Tibial artery (tissue), 4 donors: ENCODE measurements around the gene APLNR.

Experiments
- DNase-seq, 2 donors: peaks; one replicate each; pipeline ENCODE4 v3.0.0-alpha.2; 2019
- H3K27ac ChIP-seq, 2 donors: fragments of 200-600 bp; sonication (generic) in 1 of 2; 1 replicate in 1 of 2; 2 replicates in 1 of 2; pipeline ENCODE4 v1.5.1; 2018 to 2019; ENCODE audit warnings: mild to moderate bottlenecking in 1 of 2
- H3K27me3 ChIP-seq, 2 donors: fragments of 200-600 bp; sonication (generic) in 1 of 2; one replicate each; pipeline versions ENCODE4 v1.5.1 to v1.6.0; 2016 to 2019
- H3K36me3 ChIP-seq, 3 donors: fragments of 200-600 bp; sonication (generic) in 2 of 3; one replicate each; pipeline ENCODE4 v1.5.1; 2016 to 2019; ENCODE audit warnings: mild to moderate bottlenecking in 2 of 3
- H3K4me1 ChIP-seq, 4 donors: fragments of 200-600 bp; sonication (generic) in 2 of 4; 1 replicate in 3 of 4; 2 replicates in 1 of 4; pipeline ENCODE4 v1.5.1; 2016 to 2019
- H3K4me3 ChIP-seq, 2 donors: fragments of 200-600 bp; sonication (generic) in 1 of 2; 1 replicate in 1 of 2; 2 replicates in 1 of 2; pipeline ENCODE4 v1.5.1; 2018 to 2019; ENCODE audit warnings: mild to moderate bottlenecking in 2 of 2
- H3K9me3 ChIP-seq, 3 donors: fragments of 200-600 bp; sonication (generic) in 1 of 3; one replicate each; pipeline ENCODE4 v1.5.1; 2016 to 2019
- CTCF ChIP-seq, 2 experiments: fragments of 200-600 bp in 1 of 2; fragments of 450-650 bp in 1 of 2; IDR thresholded peaks; one replicate each; pipeline ENCODE4 v1.5.1; 2017 to 2019; ENCODE audit warnings: antibody characterized with exemption in 2 of 2, mild to moderate bottlenecking in 1 of 2, moderate library complexity in 1 of 2
- intact Hi-C: fragments of 100-400 bp; cut with DNase I; formaldehyde crosslinking; loops from one replicate; pipeline ENCODE4 v1.15.0; 2023; ENCODE audit warnings: low total_unique reads

Gene APLNR

DNA sequence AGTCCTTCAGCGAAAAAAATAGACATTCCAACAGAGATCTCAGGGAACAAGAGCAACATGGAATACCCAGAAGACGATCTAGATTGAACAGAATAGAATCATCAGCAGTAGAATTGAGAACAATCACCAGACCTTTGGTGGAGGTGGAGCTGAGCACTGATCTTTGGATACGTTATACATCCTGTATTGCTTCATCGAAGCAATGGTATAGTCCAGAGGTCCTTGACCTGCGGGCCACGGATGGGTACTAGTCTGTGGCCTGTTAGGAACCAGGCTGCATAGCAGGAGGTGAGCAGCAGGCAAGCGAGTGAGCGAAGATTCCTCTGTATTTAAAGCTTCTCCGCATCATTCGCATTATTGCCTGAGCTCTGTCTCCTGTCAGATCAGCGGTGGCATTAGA is 37.7 kb downstream of the APLNR start:
- Histone ChIP-seq H3K4me3 (no peak overlapping the region), H3K9me3 (no peaks in the 10 kb centered on the region), H3K27ac (no peak overlapping the region), H3K4me1 (no peaks in the 10 kb centered on the region), H3K36me3 (no peaks in the 10 kb centered on the region), H3K27me3 (peaks cover 0 to 6% of the 10 kb centered on the region in 2 donors)
- no peak for DNase-seq
- intact Hi-C loops = no loop called here
- TF ChIP-seq CTCF (IDR thresholded peaks at IDR 0.05) = no peak

- Histone ChIP-seq H3K9me3 (no peaks in the 10 kb centered on the region), H3K27me3 (peaks cover 0 to 4% of the 10 kb centered on the region in 2 donors), H3K36me3 (no peaks in the 10 kb centered on the region), H3K4me1 (no peaks in the 10 kb centered on the region), H3K4me3 (no peak overlapping the region), H3K27ac (no peak overlapping the region)
- no peak for TF ChIP-seq CTCF (IDR thresholded peaks at IDR 0.05)
- no peak for DNase-seq
- intact Hi-C loops = no loop called here
Observed at GRCh38 chr11:57197762-57198161, 39.3 kb downstream of the APLNR start.

- intact Hi-C loops = no loop called here
- Histone ChIP-seq H3K36me3 (no peaks in the 10 kb centered on the region), H3K27me3 (peaks cover 0 to 4% of the 10 kb centered on the region in 2 donors), H3K4me3 (no peak overlapping the region), H3K27ac (no peak overlapping the region), H3K9me3 (no peaks in the 10 kb centered on the region), H3K4me1 (no peaks in the 10 kb centered on the region)
- DNase-seq = no peak
- no peak for TF ChIP-seq CTCF (IDR thresholded peaks at IDR 0.05)
Observed at GRCh38 chr11:57196596-57196995, 40.5 kb downstream of the APLNR start.

DNA sequence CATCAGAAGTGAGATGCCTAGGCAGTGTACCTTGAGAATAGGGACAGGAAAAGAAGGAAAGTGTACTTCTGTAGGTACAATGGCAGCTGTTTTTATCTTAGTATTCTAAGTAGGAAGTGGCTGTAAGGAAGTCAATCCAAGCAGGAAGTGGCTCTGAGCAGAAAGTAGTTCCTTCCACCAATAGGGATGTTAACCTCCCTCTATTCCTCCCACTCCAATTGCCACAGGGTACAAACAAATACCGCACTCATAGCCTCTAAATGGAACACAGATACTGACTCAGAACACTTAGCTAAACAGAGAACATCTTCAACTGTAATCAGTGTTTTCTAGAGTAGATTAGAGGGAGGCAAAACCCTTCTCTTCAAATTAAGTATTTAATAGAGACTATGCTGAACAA is 44.7 kb downstream of the APLNR start:
- H3K4me3 ChIP-seq = no peak overlapping the region
- no peak overlapping the region for H3K27ac ChIP-seq
- H3K4me1 ChIP-seq = no peaks in the 10 kb centered on the region
- no peaks in the 10 kb centered on the region for H3K36me3 ChIP-seq
- TF ChIP-seq CTCF (IDR thresholded peaks at IDR 0.05) = no peak
- intact Hi-C loops = no loop called here
- peaks cover 0 to 4% of the 10 kb centered on the region in 2 donors for H3K27me3 ChIP-seq
- no peak for DNase-seq
- H3K9me3 ChIP-seq = no peaks in the 10 kb centered on the region

- no peaks in the 10 kb centered on the region for H3K9me3 ChIP-seq
- peaks cover 0 to 4% of the 10 kb centered on the region in 2 donors for H3K27me3 ChIP-seq
- no peaks in the 10 kb centered on the region for H3K4me1 ChIP-seq
- H3K36me3 ChIP-seq = no peaks in the 10 kb centered on the region
- intact Hi-C loops = no loop called here
- no peak overlapping the region for H3K27ac ChIP-seq
- DNase-seq = no peak
- no peak overlapping the region for H3K4me3 ChIP-seq
- no peak for TF ChIP-seq CTCF (IDR thresholded peaks at IDR 0.05)
Observed at GRCh38 chr11:57191311-57192219, 45.5 kb downstream of the APLNR start.
